Stimulated activated CD8-positive, alpha-beta memory T cell treated with anti-CD3 and anti-CD28 coated beads, Interleukin-15, amount 100 ng/mL, for 1 hour (primary cell): ENCODE measurements around the gene TRMU.
"Not testable (repeated sequence)": the region's sequence is repeated elsewhere in the genome, so short reads cannot be mapped to it uniquely, and the experiment has no call there.

Experiments used
- DNase-seq: peaks from one replicate; pipeline ENCODE4 v3.0.0-alpha.2; 2020; ENCODE audit warnings: low read depth

Gene TRMU

DNA sequence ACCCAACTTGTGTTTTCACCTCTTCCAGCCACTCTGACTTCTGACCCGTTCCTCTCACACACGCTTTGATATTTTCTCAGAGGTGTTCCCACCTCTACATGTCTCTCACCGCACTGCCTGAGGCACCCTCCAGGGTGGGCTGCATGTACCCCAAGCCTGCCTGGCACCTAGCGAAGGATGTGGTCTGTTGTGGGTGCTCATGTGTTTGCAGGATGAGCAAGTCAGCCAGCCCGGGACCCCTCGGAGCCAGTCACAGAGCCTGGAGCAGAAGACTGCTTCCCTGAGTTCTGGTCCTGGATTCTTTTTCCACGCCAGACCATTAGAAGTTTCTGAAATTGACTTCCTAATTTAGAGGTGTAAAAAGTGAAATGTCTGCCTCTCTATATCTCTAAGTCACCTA lies 35.0 kb upstream of the TRMU start:
- no peak for DNase-seq

DNA sequence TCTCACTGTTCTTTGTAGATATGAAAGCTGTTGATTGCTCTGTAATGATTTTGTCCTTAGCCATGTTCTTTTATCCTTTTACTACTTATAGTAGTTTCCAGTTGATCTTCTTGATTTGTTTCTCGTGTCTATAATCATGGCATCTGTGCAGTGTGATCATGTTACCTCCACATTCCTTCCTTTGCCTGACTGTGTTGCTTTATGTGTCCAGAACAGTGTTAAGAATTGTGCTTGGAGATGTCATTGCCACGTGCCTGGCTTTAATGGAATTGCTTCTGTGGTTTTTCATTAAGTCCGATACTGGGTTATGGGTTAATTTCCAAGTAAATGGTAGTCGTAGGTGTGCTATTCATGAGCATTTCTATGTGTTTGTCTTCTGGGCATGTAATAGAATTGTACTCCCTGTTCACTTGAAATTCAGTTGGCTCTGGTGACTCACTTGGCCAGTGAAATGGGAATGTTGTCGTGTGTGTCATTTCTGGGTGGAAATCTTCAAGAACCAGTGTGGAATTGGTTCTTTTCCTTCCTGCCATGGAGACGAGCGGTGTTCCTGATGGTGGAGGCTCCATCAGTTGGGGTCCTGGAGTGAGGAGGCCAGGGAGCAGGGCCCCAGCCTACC lies 32.1 kb upstream of the TRMU start:
- no peak for DNase-seq

DNA sequence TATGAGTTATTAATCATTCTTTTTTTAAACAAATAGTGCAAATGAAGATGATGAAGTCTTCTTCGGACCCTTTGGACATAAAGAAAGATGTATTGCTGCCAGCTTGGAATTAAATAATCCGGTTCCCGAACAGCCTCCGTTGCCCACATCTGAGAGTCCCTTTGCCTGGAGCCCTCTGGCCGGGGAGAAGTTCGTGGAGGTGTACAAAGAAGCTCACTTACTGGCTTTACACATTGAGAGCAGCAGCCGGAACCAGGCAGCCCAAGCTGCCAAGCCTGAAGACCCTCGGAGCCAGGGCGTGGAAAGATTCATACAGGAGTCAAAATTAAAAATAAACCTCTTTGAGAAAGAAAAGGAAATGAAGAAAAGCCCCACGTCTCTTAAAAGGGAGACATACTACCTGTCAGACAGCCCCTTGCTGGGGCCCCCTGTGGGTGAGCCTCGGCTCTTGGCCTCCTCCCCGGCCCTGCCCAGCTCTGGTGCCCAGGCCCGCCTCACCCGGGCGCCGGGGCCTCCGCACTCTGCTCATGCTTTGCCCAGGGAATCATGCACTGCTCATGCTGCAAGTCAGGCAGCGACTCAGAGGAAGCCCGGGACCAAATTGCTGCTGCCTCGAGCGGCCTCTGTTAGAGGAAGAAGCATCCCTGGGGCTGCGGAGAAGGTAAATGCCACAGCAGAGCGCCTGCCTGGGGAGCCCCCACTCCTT lies 27.1 kb upstream of the TRMU start:
- DNase-seq: no peak

DNA sequence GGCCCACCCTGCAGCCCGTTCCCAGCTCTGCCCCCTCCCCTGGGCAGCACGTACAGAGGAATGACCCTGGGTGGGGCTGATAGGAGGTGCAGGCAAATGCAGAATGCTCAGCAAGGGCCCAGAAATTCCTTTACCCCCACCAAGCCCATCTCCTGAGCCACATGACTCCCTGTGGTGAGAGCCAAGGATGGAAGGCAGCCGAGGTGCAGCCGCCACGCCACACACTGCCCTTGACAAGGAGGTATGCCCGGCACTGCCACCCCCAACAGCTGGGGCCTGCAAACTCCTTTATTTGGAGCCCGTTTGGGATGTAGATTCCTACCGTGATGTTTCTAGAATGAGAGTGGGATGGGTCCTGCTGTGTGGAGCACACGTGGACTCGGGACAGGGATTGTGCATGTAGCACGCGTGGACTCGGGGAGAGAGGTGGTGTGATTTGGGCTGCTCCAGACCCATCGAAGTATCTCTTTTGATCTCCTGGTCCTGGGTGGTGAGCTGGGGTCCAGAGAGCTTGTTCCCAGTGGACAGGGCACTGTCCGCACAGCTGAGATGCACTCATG lies 25.9 kb upstream of the TRMU start:
- DNase-seq: no peak

DNA sequence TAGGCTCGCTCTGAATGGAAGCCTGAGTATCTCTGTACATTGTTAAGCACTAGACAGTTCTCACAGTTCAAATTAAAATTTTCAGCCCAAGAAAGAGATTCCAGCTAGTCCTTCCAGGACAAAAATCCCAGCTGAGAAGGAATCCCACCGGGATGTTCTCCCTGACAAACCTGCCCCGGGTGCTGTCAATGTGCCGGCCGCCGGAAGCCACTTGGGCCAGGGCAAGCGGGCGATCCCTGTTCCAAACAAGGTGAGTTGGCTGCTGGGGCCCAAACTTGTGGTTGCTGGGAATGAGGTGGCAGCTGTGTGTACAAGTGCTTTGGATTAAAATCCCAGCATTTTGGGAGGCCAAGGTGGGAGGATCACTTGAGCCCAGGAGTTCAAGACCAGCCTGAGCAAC lies 23.5 kb upstream of the TRMU start:
- no peak for DNase-seq

DNA sequence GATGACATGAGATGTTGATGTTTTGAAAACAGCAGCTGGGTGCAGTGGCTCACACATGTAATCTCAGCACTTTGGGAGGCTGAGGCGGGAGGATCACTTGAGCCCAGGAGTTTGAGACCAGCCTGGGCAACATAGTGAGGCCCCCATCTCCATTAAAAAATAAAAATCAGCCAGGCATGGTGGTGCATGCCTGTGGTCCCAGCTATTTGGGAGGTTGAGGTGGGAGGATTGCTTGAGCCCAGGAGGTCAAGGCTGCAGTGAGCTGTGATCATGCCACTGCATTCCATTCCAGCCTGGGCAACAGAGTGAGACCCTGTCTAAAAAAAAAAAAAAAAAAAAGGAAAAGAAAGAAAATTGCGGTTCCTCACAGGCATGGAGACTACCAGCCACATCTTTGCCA lies 22.7 kb upstream of the TRMU start:
- DNase-seq: not testable (repeated sequence)

DNA sequence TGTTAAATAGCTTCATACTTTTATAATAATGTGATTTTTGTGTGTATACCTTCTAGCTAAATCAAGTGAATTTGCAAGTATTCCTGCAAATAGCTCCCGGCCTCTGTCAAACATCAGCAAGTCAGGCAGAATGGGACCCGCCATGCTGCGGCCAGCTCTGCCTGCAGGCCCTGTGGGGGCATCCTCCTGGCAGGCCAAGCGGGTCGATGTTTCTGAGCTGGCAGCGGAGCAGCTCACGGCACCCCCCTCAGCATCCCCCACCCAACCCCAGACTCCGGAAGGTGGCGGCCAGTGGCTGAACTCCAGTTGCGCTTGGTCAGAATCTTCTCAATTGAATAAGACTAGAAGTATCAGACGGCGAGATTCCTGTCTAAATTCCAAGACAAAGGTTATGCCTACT lies 19.5 kb upstream of the TRMU start:
- no peak for DNase-seq

DNA sequence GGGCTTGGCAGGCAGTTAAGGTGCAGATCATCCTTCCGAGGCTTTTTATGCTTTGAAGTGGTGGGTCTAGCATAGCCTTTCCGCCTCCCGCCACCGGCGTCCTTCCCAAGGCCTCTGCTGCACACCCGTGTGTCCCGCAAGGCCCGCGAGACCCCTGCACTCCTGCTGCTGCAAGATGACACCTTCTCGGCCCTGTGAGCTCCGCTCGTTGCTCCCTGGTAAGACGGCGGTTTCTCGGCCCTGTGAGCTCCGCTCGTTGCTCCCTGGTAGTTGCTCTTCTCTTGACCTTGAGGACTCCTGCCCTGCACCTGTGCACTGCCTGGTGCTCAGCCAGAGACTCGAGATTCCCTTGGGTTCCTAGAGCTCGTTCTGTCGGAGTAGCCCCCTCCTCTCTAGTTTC lies 17.9 kb upstream of the TRMU start:
- no peak for DNase-seq

DNA sequence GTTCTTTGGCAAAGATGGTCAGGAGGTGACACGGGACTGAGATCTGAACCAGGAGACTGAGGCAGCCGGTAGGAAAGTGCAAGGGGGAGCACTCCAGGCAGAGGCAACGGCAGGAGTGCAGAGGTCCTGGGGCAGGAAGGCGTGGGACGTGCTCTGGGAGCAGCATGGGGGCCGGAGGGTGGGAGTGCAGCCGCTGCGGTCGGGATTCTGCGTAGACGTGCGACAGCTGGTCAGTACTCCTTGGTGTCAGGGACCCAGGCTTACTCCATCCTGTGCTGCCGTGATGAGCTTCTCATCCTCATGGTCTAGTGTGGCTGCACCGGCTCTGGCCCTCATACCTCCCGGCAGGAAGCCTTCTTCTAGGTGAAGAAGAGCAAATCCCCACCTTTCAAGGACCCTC lies 16.9 kb upstream of the TRMU start:
- no peak for DNase-seq

DNA sequence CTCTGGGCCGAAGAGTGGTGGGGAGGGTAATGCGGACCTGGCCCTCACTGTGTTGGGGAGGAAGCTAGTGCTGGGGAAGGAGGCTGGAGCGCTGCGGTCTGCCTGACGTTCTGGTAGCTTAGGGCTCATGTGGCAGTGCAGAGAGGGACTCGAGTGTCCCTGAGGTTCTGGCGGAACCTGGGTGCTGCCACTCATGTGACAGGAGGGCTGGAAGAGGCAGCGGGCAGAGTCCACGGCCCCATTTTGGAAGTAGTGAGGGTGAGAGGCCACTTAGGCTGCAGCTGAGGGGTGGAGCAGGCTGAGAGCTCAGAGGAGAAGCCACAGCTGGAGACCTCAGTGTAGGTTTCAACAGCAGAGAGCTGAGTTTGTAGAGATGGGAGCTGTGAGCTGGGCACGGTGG lies 16.2 kb upstream of the TRMU start:
- no peak for DNase-seq

DNA sequence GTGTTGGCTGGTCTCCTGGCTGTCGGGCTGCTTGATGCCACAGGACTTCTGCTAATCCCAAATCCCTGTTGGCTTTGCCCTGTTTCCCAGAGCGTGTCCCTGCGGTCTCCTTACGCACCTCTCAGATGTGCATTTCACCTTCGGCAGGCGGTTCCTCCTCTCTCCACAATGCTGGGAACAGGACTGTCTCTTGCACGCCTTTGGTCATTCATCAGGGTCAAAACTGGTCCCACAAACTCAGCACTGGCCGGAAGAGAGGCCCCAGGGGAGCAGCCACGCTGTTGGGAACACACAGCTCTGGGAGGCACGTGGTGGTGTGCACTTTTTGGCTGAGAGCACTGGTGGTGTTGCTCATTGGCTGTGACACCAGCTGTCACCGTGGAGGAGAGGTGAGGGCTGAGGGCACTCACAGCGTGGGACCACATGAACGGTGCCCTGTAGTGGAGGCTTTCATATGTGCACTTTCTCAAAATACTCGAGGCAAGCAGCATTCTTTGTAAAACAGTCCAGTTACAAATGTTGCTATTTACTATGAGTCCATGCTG lies 15.3 kb upstream of the TRMU start:
- DNase-seq: no peak

DNA sequence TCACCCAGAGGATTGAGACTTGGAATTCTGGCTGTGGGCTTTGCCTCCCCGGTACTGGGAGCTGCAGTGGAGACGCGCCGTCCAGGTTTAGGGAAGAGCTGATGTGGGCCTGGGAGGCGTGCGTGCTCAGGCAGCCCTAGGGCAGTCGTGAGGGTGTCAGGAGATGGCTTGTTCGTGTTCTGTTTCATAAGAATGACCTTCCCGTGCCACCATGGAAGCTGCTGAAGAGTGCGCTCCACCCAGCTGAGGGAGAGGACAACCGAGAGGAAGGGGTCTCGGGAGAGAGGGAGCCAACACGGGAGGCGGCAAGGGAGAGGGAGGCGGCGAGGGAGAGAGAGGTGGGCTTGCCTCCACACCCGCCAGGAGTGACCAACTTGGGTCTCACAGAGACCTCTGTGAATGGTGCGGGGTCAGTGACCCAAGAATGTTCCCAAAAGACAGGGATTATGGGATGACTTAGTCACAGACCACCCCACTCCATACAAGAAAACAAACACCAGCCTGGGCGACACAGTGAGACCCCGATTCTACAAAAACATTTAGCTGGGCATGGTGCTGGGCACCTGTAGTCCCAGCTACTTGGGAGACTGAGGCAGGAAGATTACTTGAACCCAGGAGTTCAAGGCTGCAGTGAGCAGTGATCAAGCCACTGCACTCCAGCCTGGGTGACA lies 14.7 kb upstream of the TRMU start:
- DNase-seq: no peak

DNA sequence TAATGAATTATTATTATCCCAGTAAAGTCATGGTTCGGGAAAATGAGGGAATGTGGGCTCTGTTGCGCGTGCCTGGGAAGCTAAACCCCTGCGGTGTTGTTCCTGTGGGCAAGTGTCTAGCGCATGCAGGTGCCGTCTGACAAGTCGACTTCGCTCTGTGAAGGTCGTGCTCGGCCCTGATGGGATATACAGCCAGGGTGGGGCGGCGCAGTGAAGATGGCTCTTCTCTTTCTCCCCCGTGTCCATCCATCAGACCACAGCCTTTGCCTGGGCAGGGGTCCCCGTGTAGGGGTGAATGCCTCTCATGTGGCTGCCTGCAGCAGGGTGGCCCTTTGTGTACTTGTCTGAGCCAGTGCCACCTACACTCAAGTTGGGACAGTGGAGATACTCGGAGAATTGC lies 12.8 kb upstream of the TRMU start:
- no peak for DNase-seq

DNA sequence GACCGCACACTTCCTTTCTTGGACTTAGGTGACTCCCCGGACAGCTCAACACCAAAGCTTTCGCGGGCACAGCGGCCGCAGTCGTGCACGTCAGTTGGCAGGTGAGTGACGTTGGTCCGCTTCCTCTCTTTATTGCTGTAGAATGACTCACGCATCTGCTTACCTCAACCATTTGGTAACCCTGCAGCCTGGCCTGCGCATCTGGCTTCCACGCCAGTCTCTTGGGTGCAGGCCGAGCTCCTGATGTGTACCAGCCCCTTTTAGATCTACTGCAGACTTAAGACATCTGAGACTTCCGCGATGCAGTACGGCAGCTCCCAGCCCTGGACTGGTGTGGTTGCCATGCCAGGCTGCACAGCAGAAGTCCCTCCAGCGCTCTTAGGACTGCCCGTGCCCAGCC lies 12.4 kb upstream of the TRMU start:
- no peak for DNase-seq

DNA sequence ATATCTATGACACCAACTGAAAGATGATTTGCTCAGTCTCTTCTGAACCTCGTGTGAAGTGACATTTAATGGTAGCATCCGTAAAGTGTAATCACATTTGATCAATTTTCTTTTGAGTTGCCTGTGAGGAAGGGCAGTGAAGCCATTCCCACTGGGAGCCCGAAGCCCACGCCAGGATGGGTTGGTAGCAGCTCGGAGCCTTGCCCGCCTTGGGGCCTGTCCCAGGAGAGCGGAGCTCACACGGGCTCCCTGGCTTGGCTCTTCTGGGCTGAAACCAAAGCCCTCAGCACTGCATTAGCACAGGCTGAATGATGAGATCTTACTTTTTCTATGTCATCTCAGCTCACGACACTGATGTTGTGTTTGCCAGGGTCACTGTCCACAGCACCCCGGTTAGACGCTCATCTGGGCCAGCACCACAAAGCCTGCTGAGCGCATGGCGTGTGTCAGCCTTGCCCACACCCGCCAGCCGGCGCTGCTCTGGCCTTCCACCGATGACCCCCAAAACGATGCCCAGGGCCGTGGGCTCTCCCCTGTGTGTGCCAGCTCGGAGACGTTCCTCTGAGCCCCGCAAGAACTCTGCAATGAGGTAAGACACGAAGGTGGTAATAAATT lies 9.3 kb upstream of the TRMU start:
- no peak for DNase-seq

DNA sequence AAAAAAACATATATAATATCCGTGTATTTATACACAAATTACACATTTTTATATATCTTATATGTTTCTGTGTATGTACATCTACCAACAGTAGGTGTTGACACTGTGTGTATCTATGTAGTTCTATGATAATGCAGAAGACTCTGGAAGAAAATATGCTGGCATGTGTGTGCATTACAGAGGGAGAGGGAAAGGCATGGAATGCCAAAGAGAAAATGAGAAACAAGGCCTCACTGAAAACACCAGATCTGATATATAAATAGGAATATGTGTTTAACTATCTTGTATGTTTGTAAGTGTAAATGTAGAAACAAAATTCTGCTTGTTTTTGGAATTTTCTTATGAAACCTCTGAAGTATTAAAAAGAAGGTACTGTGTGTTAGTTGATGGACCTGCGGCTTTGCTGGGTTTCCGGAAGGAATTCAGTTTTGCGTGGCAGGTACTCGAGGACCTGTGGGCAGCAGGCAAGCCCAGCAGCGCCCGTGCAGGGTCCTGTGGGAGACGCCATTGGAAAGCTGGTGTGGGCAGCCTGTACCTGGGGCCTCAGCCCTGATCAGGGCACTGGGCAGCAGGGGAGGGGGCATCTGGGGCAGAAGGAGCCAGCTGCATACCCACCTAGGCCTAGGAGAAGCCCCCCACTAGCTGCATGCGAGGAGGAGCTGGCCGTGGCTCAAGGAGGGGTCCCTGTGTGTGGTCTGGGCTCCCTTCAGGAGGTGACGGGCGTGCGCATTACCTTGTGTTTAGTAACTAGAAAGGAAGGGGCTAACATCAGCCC lies 7.6 kb upstream of the TRMU start:
- no peak for DNase-seq

DNA sequence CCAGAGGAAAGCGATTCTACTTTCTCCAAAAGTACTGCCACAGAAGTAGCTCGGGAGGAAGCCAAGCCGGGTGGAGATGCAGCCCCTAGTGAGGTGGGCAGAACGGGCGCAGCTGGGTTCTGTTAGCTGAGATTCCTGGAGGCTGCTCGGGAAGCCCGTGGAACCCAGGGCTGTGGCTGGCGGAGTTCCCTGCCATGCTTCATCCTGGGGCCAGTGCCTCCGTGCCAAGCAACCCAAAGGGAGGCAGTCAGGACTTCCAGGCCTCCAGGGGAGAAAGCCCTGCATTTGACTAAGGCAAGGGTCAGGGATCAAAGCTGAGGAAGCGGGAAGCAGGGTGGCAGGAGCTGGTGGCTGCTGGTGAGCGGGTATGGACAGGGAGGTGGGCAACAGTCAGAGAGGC lies 6.7 kb upstream of the TRMU start:
- no peak for DNase-seq

DNA sequence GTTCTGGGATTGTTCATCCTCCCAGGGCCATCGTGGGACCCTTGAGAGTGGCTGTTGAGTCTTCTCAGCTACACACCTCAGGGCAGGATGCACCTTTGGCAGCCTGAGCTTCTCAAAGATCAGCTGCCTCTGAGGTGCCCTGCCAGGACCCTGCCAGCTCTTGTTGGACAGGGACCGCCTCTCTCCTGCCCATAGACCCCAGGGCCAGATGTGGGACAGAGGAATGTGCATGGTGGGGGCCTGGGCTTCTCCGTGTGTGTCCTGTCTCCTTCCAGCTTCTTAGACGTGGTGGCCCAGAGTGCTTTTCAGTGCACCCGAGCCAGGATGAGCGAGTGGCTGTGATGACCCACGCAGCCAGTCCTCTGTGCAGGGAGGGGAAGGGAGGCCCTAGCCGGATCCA lies 5.9 kb upstream of the TRMU start:
- no peak for DNase-seq

DNA sequence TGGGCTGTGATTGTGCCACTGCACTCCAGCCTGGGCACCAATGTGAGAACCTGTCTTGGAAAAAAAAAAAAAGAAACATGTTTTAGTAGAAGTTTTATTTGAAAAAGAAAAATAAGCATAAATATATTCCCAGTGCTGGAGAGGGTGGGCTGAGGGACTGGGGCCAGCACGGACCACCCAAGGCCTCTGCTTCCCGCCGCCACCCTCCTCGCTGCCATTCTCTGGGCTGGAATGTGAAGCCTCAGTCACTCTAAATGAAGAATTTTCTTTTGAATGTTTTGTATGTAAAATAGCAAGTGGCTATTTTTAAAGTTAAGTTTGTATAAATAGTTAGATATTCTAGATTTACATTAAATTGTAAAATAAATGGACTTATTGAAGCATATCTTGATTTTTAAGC lies 5.1 kb upstream of the TRMU start:
- no peak for DNase-seq

DNA sequence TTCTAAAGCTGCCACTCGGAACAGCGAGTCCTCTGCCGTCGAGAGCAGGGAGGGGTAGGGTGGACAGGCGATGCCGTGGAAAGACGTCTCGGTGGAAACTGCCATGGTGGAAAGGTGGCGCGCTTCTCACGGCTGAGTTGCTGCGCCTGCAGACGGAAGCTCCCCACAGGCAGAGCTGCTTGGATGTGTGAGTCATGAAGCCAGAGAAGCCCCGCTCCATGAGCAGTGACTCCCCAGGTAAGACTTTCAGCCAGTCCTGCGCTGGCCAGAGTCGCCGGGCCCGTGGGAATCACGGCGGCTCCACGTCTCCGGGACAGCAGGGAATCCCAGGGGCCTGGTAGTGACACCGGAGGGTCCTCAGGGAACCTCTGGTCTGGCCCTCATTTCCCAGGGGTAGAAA lies 4.0 kb upstream of the TRMU start:
- no peak for DNase-seq

DNA sequence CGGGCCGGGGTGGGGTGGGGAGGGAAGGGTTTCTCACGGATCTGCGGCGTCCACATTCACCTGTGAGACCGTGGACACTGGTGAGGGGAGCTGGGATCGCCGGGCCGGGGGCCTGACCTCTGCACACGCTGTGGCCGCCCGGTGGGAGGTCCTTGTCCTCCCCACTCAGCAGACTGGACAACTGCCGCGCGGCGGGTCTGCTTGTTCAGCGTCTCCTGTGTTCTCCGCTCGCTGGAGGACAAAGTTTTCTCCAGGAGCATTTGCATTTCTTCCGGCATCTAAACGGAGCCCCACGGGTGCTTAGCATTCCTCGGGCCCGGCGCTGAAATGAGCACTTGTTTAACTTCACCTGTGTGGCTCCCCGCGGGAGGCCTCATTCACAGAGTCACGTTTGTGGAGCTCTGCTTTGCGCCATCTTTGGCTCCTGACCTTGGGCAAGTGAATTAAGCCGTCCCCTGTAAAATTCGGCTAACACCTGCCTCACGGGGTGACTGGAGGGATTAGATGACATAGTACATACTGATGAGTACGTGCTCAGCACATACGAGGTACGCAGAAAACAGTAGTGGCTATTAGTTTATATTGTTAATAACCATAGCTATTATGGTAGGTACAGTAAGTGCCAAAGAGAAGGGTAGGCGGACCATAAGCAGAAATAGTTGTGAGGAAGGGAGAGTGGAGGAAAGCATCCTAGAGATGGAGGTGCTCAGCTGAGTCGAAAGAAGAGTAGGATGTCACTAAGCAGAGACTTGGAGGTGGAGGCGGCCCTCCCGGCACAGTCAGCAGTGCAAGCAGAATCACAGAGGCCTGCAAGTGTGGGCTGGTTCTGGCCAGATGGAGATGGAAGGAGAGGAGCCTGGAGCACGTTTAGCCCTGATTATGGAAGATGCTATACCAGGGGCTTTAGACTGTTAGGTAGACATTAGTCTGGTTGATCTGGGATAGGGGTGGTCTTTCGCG lies 885 bp downstream of the TRMU start:
- DNase-seq: no peak
